Spleen (tissue), 11 donors: ENCODE results near the gene GJB3. TPM values are rescaled to one million over a fixed set of nuclear protein-coding genes. Genes with fewer than 3 reads are reported as not detected.

Source experiments
- DNase-seq: peaks from one replicate; pipeline ENCODE4 v3.0.0-alpha.2; 2020
- H3K27ac ChIP-seq, 8 donors: fragments of 200-600 bp; sonication (generic) in 7 of 8; 1 replicate in 4 of 8; 2 replicates in 4 of 8; pipeline versions ENCODE4 v1.5.0 to v1.8.0; 2016 to 2021; ENCODE audit warnings: inconsistent platforms in 4 of 8, mild to moderate bottlenecking in 4 of 8, moderate library complexity in 1 of 8
- H3K27me3 ChIP-seq, 7 donors: fragments of 200-600 bp; sonication (generic) in 6 of 7; replicated peaks in 1 of 7; 1 replicate in 4 of 7; 2 replicates in 3 of 7; pipeline versions ENCODE4 v1.5.0 to v1.8.0; 2016 to 2021; ENCODE audit warnings: inconsistent platforms in 3 of 7, mild to moderate bottlenecking in 1 of 7
- H3K36me3 ChIP-seq, 6 donors: fragments of 200-600 bp; sonication (generic) in 5 of 6; 1 replicate in 4 of 6; 2 replicates in 2 of 6; pipeline versions ENCODE4 v1.5.0 to v1.8.0; 2016 to 2021; ENCODE audit warnings: inconsistent platforms in 2 of 6
- H3K4me1 ChIP-seq, 6 donors: fragments of 200-600 bp; sonication (generic) in 5 of 6; 1 replicate in 3 of 6; 2 replicates in 3 of 6; pipeline versions ENCODE4 v1.5.0 to v1.8.0; 2016 to 2021; ENCODE audit warnings: inconsistent platforms in 3 of 6
- H3K4me3 ChIP-seq, 8 donors: fragments of 200-600 bp; sonication (generic) in 7 of 8; 1 replicate in 4 of 8; 2 replicates in 4 of 8; pipeline versions ENCODE4 v1.5.0 to v1.8.0; 2016 to 2021; ENCODE audit warnings: inconsistent platforms in 4 of 8, mild to moderate bottlenecking in 4 of 8, moderate library complexity in 2 of 8
- H3K9me3 ChIP-seq, 8 donors: fragments of 200-600 bp; sonication (generic) in 7 of 8; 1 replicate in 4 of 8; 2 replicates in 4 of 8; pipeline versions ENCODE4 v1.5.0 to v1.8.0; 2016 to 2021; ENCODE audit warnings: inconsistent platforms in 4 of 8
- CTCF ChIP-seq, 11 experiments: fragments of 200-600 bp in 7 of 11; fragments of 450-650 bp in 4 of 11; sonication (generic) in 4 of 11; IDR thresholded peaks in 8 of 11; conservative IDR thresholded peaks in 3 of 11; 1 replicate in 7 of 11; 2 replicates in 4 of 11; pipeline versions ENCODE4 v1.4.0 to v1.8.0; 2016 to 2021; ENCODE audit warnings: antibody characterized with exemption in 11 of 11, inconsistent platforms in 4 of 11, mild to moderate bottlenecking in 1 of 11
- POLR2A ChIP-seq, 3 donors: fragments of 450-650 bp; IDR thresholded peaks; one replicate each; pipeline ENCODE4 v1.5.1; 2017; ENCODE audit warnings: antibody characterized with exemption in 3 of 3, mild to moderate bottlenecking in 1 of 3
- POLR2AphosphoS5 ChIP-seq, 3 donors: sonication (generic); formaldehyde crosslinking; IDR thresholded peaks; one replicate each; pipeline ENCODE4 v1.5.1; 2017; ENCODE audit warnings: antibody characterized with exemption in 3 of 3
- WGBS, 5 donors: extraction: QIAGEN DNeasy Blood & Tissue Kit in 3 of 5; methylation state at CpG; one replicate each; pipeline versions ENCODE4 v1.1.5 to v1.1.7; 2013 to 2018; 5-methylcytosine and 5-hydroxymethylcytosine counted together
- intact Hi-C: fragments of 100-400 bp; cut with DNase I; formaldehyde crosslinking; loops from one replicate; pipeline ENCODE4 v1.15.0; 2023; ENCODE audit warnings: low total_unique reads
- polyA plus RNA-seq, 3 donors: library from polyadenylated mRNA; stranded (reverse); fragments of 200-250 nt; gene quantifications; one replicate each; pipeline ENCODE4 v1.2.1, GENCODE V29; 2013
- total RNA-seq, 7 donors: library from RNA; depleted of rRNA in 3 of 7; stranded (reverse); fragments of >200 nt in 3 of 7; fragmentation: NEBNext Ultra II Directional in 4 of 7; extraction: Animal tissue kit (Norgen Biotek cat#: 25700) in 4 of 7; gene quantifications; one replicate each; pipeline versions ENCODE4 v1.1.0 to v1.2.1, GENCODE V29; 2016 to 2021
- donor health status: healthy with polysubstance abuse.
- donor health status: DM: no; HTN: no; CAD: no; lungs with moderate emphysema.
- donor health status: DM: no; HTN: no; CAD: no.
- donor health status: Bipolar disorder and iron deficiency.
- donor health status: healthy.
- donor health status: DM: no; HTN: no; CAD: no.
- donor health status: DM: yes; HTN: yes; CAD: no.

GJB3 gene
- total and polyA plus RNA-seq, 10 donors, result 0.11 to 0.23 (median 0.13) TPM; not detected in 7

- 62 to 92% (median 80%) methylated on average over 5 of the region's 5 CpGs for WGBS, 5 donors
- Histone ChIP-seq H3K4me1 (peaks cover 0 to 6% (median 0%) of the 10 kb centered on the region in 6 donors), H3K36me3 (no peaks in the 10 kb centered on the region), H3K27me3 (peaks cover 0 to 33% (median 0%) of the 10 kb centered on the region in 7 donors), H3K4me3 (no peak overlapping the region), H3K27ac (no peak overlapping the region), H3K9me3 (no peaks in the 10 kb centered on the region)
- DNase-seq, result no peak
- intact Hi-C loops, result loop anchor here (10.0 kb wide), 2 partner anchors 281 to 1111 kb away; no protein-coding TSS in a partner anchor
- TF ChIP-seq POLR2AphosphoS5 (IDR thresholded peaks at IDR 0.05), result no peak
- TF ChIP-seq POLR2A (IDR thresholded peaks at IDR 0.05), result no peak
- no peak for TF ChIP-seq CTCF (IDR thresholded peaks at IDR 0.05 in 8 of 11, conservative IDR thresholded peaks at IDR 0.05 in 3 of 11)
Measured at GRCh38 chr1:34745666-34746065, 35.3 kb upstream of the GJB3 start.

- no peak overlapping the region for H3K27ac ChIP-seq
- H3K4me1 ChIP-seq, result peaks cover 0 to 6% (median 0%) of the 10 kb centered on the region in 6 donors
- no peak for TF ChIP-seq CTCF (IDR thresholded peaks at IDR 0.05 in 8 of 11, conservative IDR thresholded peaks at IDR 0.05 in 3 of 11)
- no peak for TF ChIP-seq POLR2A (IDR thresholded peaks at IDR 0.05)
- TF ChIP-seq POLR2AphosphoS5 (IDR thresholded peaks at IDR 0.05), result no peak
- intact Hi-C loops, result loop anchor here (10.0 kb wide), 2 partner anchors 281 to 1111 kb away; no protein-coding TSS in a partner anchor
- H3K4me3 ChIP-seq, result no peak overlapping the region
- WGBS, 5 donors, result 83 to 93% (median 88%) methylated on average over 4 of the region's 4 CpGs
- no peaks in the 10 kb centered on the region for H3K36me3 ChIP-seq
- peaks cover 0 to 33% (median 0%) of the 10 kb centered on the region in 7 donors for H3K27me3 ChIP-seq
- H3K9me3 ChIP-seq, result no peaks in the 10 kb centered on the region
- DNase-seq, result no peak
Measured at GRCh38 chr1:34746101-34746500, 34.9 kb upstream of the GJB3 start.

GRCh38 chr1:34746785-34747637, 34.0 kb upstream of the GJB3 start:
- no peak for TF ChIP-seq POLR2AphosphoS5 (IDR thresholded peaks at IDR 0.05)
- no peak for TF ChIP-seq POLR2A (IDR thresholded peaks at IDR 0.05)
- no peak for TF ChIP-seq CTCF (IDR thresholded peaks at IDR 0.05 in 8 of 11, conservative IDR thresholded peaks at IDR 0.05 in 3 of 11)
- H3K27me3 ChIP-seq, result peaks cover 0 to 29% (median 0%) of the 10 kb centered on the region in 7 donors
- no peak overlapping the region for H3K27ac ChIP-seq
- 68 to 81% (median 75%) methylated on average over 18 of the region's 18 CpGs for WGBS, 5 donors
- H3K9me3 ChIP-seq, result no peaks in the 10 kb centered on the region
- H3K36me3 ChIP-seq, result no peaks in the 10 kb centered on the region
- H3K4me3 ChIP-seq, result no peak overlapping the region
- no peak for DNase-seq
- H3K4me1 ChIP-seq, result peaks cover 0 to 6% (median 0%) of the 10 kb centered on the region in 6 donors
- intact Hi-C loops, result loop anchor here (10.0 kb wide), 2 partner anchors 282 to 1112 kb away; no protein-coding TSS in a partner anchor

- Histone ChIP-seq H3K27me3 (peaks cover 0 to 23% (median 0%) of the 10 kb centered on the region in 7 donors), H3K27ac (no peak overlapping the region), H3K4me3 (no peak overlapping the region), H3K4me1 (peaks cover 0 to 3% (median 0%) of the 10 kb centered on the region in 6 donors), H3K36me3 (no peaks in the 10 kb centered on the region), H3K9me3 (no peaks in the 10 kb centered on the region)
- TF ChIP-seq CTCF (IDR thresholded peaks at IDR 0.05 in 8 of 11, conservative IDR thresholded peaks at IDR 0.05 in 3 of 11) (no peak), POLR2AphosphoS5 (IDR thresholded peaks at IDR 0.05) (no peak), POLR2A (IDR thresholded peaks at IDR 0.05) (no peak)
- DNase-seq, result no peak
- WGBS, 5 donors, result 74 to 89% (median 79%) methylated on average over 6 of the region's 6 CpGs
- intact Hi-C loops, result loop anchor here (10.0 kb wide), 2 partner anchors 283 to 1113 kb away; no protein-coding TSS in a partner anchor
Measured at GRCh38 chr1:34747638-34747941, 33.4 kb upstream of the GJB3 start.
